ENCODE data around the gene TYRO3.

TYRO3 gene

DNA sequence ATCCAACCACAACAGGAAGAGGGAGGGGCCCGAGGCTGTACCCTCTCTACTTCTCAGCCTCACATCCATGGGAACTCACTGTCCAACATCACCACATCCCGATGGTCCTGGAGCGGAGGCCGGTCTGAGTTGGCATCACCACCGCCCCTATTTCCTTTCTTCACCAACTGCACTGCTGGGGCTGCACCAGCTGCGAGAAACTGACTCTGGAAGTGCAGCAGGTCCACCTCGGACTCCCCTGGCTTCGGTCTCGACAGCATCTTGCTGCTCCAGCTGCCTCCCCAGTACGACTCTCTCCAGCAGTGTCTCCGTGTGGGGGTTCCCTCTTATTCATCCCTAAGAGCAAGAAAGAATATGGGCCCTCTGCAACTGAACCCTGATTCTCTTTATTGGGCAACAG lies 22.1 kb upstream of the TYRO3 start:
- TF ChIP-seq, protein P1, sequence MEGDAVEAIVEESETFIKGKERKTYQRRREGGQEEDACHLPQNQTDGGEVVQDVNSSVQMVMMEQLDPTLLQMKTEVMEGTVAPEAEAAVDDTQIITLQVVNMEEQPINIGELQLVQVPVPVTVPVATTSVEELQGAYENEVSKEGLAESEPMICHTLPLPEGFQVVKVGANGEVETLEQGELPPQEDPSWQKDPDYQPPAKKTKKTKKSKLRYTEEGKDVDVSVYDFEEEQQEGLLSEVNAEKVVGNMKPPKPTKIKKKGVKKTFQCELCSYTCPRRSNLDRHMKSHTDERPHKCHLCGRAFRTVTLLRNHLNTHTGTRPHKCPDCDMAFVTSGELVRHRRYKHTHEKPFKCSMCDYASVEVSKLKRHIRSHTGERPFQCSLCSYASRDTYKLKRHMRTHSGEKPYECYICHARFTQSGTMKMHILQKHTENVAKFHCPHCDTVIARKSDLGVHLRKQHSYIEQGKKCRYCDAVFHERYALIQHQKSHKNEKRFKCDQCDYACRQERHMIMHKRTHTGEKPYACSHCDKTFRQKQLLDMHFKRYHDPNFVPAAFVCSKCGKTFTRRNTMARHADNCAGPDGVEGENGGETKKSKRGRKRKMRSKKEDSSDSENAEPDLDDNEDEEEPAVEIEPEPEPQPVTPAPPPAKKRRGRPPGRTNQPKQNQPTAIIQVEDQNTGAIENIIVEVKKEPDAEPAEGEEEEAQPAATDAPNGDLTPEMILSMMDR (IDR thresholded peaks at IDR 0.05; ENCODE audit: extremely low read depth, missing control alignments), result no peak
- no peak for DNase-seq (ENCODE audit: low spot score)

DNA sequence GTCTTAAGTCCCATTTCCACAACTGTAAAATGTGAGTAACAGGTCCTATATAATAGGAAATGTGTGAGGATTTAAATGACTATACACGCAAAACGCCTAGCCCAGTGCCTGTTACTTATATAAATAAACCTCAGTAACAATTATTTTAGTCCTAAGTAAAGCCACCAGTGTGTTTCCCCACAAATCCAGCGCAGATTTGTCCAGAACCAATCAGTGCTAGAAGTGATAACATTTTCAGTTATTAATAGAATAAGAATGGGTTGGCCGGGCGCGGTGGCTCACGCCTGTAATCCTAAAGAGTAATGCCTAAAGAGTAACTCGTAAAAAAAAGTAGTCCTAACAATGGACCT lies 15.5 kb upstream of the TYRO3 start:
- no peak for DNase-seq (ENCODE audit: low spot score)
- TF ChIP-seq, protein P1 (IDR thresholded peaks at IDR 0.05; ENCODE audit: extremely low read depth, missing control alignments), result no peak

GRCh38 chr15:41544650-41545015 lies 14.4 kb upstream of the TYRO3 start:
- TF ChIP-seq, protein P1 (IDR thresholded peaks at IDR 0.05; ENCODE audit: extremely low read depth, missing control alignments), result no peak
- no peak for DNase-seq (ENCODE audit: low spot score)

GRCh38 chr15:41545218-41545617 lies 13.8 kb upstream of the TYRO3 start:
- DNase-seq (ENCODE audit: low spot score), result no peak
- TF ChIP-seq, protein P1 (IDR thresholded peaks at IDR 0.05; ENCODE audit: extremely low read depth, missing control alignments), result no peak

DNA sequence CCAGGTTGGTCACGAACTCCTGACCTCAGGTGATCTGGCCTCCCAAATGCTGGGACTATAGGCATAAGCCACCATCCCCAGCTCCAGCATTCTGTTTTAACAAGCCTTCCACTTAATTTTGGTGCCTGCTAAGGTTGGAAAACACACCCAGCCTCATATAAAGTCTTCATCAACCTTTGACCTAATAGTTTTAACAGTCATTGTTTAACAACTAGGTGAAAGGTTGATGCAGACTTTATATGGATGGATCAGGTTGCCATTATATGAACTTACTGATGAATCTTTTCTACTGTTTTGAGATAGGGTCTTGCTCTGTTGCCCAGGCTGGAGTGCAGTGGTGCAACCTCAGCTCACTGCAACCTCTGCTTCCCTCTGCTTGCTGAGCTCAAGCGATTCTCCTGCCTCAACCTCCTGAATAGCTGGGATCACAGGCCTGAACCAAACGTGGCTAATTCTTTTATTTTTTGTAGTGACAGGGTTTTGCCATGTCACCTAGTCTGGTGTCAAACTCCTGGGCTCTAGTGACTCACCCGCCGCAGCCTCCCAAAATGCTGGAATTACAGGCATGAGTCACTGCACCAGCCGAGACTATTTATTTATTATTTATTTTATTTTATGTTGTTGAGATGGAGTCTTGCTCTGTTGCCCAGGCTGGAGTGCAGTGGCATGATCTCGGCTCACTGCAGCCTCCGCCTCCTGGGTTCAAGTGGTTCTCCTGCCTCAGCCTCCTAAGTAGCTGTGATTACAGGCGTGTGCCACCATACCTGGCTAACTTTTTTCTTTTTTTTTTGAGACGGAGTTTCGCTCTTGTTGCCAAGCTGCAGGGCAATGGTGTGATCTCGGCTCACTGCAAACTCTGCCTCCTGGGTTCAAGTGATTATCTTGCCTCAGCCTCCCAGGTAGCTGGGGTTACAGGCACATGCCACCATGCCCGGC lies 11.9 kb upstream of the TYRO3 start:
- TF ChIP-seq, protein P1 (IDR thresholded peaks at IDR 0.05; ENCODE audit: extremely low read depth, missing control alignments), result no peak
- no peak for DNase-seq (ENCODE audit: low spot score)

GRCh38 chr15:41550066-41550775 lies 8.8 kb upstream of the TYRO3 start:
- TF ChIP-seq, protein P1 (IDR thresholded peaks at IDR 0.05; ENCODE audit: extremely low read depth, missing control alignments), result no peak
- no peak for DNase-seq (ENCODE audit: low spot score)

DNA sequence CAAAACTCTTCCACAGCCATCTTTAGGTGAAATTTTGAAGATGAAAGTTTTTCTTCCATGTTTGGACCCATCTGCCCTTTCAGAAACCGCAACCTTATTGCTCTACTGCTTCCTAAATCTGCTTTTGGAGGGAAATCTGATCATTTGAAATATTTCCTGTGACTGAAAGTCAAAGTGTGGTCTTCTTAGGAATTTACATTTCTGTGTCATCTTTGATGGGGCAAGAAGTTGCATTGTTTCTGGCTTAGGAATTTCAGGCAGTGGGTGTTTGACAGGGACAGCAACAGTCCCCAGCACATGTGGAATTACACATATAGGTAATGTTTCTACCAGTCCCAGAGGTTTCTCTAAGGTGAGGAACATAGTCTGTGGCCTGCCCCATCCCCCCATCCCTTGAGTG lies 5.3 kb upstream of the TYRO3 start:
- TF ChIP-seq, protein P1 (IDR thresholded peaks at IDR 0.05; ENCODE audit: extremely low read depth, missing control alignments), result no peak
- no peak for DNase-seq (ENCODE audit: low spot score)

All from GM20000 (cell line).